HUDEP-2 (cell line): ENCODE measurements around the gene ADAMTS1.

Experiments
- DNase-seq, 76 experiments: peaks; one replicate each; lab custom pipeline; 2025; ENCODE audit not compliant: unreplicated experiment in 76 of 76; lab: John Stamatoyannopoulos, UW

The ADAMTS1 gene

DNA sequence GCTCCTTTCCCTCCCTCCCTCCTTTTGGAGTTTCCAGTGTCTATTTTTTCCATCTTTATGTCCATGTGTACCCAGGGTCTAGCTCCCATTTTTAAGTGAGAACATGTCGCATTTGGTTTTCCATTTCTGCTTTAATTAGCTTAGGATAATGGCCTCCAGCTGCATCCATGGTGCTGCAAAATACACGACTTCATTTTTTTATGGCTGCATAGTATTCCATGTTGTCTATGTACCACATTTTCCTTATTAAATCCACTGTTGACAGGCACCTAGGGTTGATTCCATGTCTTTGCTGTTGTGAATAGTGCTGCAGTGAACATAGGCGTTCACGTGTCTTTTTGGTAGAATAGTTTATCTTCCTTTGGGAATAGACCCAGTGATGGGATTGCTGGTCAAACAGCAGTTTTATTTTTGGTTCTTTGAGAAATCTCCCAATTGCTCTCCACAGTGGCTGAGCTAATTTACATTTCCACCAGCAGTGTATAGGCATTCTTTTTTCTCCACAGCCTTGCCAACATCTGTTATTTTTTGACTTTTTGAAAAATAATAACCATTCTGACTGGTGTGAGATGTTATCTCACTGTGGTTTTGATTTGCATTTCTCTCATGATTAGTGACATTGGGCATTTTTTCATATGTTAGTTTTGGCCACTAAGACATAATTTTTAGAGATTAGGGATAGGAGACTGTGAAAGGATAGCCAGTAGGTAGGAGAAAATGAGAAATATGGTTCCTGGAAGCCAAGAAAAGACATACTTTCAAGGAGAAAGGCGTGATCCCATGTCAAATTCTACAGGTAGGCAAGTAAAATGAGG is 50.4 kb downstream of the ADAMTS1 start:
- no peak for DNase-seq

DNA sequence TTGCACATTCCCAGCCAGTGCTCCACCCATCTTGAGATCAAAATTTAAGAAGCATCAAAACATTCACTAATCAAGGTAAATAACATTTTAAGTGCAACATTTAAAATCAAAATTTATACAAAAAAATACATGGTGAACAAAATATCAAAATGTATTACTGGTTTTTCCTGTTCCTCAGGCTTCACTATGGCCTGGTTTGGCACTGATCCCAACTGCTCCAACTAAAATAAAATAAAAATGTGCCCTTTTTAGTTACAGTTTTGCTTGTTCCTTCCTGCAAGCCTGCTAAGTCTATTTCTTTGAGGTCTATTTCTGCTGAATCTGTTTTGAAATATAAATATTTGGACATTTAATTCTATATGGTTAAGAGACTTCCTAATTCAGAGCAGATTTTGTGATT is 54.9 kb downstream of the ADAMTS1 start:
- DNase-seq = no peak

DNA sequence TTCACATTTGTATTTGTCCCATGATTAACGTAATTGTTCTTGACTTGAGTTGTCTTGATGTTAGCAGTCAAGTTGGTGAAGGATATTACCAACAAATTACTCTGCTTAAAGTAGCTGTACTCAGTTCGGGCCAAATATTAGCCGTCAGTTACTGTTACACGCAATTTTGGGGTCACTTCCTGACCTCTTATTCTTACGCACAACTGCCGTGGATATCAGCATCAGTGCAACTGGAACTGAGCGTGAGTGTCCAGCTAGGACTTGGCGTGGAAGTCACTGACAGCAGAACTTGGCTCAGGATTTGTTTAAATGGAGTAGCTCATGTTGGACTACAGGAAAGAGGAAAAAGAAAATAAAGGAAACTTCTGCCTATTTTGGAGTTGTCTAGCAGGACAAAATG is 56.4 kb downstream of the ADAMTS1 start:
- no peak for DNase-seq
